Left ventricle myocardium inferior (tissue), 1 donor: Measurements from ENCODE around the gene NME9. TPM values are rescaled to one million over a fixed set of nuclear protein-coding genes. Genes with fewer than 3 reads are reported as not detected.
A peak's percentile ranks its signal among the peaks of the same experiment; 100 is the strongest.

ENCODE experiments used
- DNase-seq: peaks from one replicate; pipeline ENCODE4 v3.0.0-alpha.2; 2020
- H3K27ac ChIP-seq: fragments of 200-600 bp; replicated peaks from 2 replicates; pipeline ENCODE4 v1.8.0; 2021
- H3K27me3 ChIP-seq: fragments of 200-600 bp; 2 replicates; pipeline ENCODE4 v1.8.0; 2021; ENCODE audit warnings: low read depth
- H3K36me3 ChIP-seq: fragments of 200-600 bp; 2 replicates; pipeline ENCODE4 v1.8.0; 2021
- H3K4me1 ChIP-seq: fragments of 200-600 bp; 2 replicates; pipeline ENCODE4 v1.8.0; 2021
- H3K4me3 ChIP-seq: fragments of 200-600 bp; 2 replicates; pipeline ENCODE4 v1.8.0; 2021; ENCODE audit warnings: mild to moderate bottlenecking, moderate library complexity
- H3K9me3 ChIP-seq: fragments of 200-600 bp; replicated peaks from 2 replicates; pipeline ENCODE4 v1.8.0; 2021
- intact Hi-C: fragments of 100-400 bp; cut with micrococcal nuclease; formaldehyde crosslinking; loops from one replicate; pipeline ENCODE4 v1.11.0; 2022
- total RNA-seq: library from RNA; stranded (reverse); fragmentation: NEBNext Ultra II Directional; extraction: Animal tissue kit (Norgen Biotek cat#: 25700); gene quantifications from one replicate; pipeline ENCODE4 v1.2.1, GENCODE V29; 2021
- TF ChIP-seq, protein P1 (sequence below): fragments of 200-600 bp; IDR thresholded peaks from 2 replicates; pipeline ENCODE4 v1.8.0; 2021; ENCODE audit warnings: antibody characterized with exemption, mild to moderate bottlenecking, borderline replicate concordance
- donor health status: DM: no; HTN: yes; CAD: no; lungs with severe emphysema.

Gene NME9
- total RNA-seq, 1 donor from 2014 or later = not detected

DNA sequence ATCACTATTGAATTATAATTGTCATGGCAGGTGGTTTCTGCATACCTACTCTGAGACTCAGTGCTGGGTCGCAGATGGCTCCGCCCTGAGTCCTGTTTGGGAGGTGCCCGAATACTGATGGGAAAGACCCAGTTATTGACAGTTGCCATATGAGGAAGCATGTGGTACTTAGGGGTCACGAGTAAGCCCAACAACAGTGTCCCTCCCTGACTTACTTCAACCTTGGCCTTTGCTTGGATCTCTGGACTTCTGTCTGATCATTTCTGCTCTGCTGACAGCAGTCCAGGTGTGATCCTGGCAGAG is 35.6 kb upstream of the NME9 start:
- Histone ChIP-seq H3K4me3 (no peak overlapping the region), H3K9me3 (no peaks in the 10 kb centered on the region), H3K36me3 (no peaks in the 10 kb centered on the region), H3K4me1 (peaks cover 100% of the 10 kb centered on the region), H3K27ac (peak overlapping the region; percentile 92), H3K27me3 (no peaks in the 10 kb centered on the region)
- intact Hi-C loops = no loop called here
- no peak for DNase-seq
- TF ChIP-seq, protein P1, sequence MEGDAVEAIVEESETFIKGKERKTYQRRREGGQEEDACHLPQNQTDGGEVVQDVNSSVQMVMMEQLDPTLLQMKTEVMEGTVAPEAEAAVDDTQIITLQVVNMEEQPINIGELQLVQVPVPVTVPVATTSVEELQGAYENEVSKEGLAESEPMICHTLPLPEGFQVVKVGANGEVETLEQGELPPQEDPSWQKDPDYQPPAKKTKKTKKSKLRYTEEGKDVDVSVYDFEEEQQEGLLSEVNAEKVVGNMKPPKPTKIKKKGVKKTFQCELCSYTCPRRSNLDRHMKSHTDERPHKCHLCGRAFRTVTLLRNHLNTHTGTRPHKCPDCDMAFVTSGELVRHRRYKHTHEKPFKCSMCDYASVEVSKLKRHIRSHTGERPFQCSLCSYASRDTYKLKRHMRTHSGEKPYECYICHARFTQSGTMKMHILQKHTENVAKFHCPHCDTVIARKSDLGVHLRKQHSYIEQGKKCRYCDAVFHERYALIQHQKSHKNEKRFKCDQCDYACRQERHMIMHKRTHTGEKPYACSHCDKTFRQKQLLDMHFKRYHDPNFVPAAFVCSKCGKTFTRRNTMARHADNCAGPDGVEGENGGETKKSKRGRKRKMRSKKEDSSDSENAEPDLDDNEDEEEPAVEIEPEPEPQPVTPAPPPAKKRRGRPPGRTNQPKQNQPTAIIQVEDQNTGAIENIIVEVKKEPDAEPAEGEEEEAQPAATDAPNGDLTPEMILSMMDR = no peak

DNA sequence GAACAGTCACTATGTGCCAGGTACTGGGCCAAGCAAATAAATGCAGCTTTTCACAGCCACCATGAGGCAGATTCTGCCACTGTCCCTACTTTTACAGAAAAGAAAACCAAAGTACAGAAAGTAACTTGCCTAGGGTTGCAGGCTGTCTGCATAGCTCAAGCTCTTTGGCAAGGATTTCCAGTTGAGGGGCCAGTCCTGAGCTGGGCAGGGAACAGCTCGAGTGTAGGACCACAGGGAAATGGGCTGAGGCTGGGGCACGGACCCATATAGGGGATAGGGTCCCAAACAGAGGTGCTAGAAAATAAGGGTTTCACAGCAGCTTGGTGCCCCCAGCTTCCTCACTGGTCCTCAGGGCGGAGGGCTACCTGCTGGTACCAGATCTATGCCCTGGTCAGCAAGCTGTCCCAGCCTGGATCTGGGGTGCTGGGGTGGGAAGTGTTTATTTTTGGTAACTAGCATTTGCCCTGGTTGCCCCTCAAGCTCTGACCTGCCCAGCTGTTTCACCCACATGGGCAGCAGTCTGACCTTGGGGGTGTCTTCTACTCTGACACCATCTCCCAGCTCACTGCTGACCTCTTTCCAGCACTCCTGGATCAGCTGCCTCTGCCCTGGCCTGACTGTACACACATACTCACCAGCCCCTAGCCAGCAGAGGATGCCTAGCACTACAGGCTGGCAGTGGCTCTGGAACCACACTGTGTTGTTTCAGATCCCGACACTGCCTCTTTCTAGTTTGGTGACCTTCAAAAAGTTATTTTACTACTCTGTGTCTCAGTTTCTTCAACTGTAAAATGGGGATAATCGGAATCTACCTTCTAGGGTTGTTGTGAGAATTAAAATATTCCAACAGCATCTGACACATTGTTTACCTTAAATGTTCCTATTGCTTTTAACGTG is 35.0 kb upstream of the NME9 start:
- no peak overlapping the region for H3K4me3 ChIP-seq
- H3K4me1 ChIP-seq = peaks cover 100% of the 10 kb centered on the region
- H3K9me3 ChIP-seq = no peaks in the 10 kb centered on the region
- DNase-seq = peak; percentile 39
- TF ChIP-seq, protein P1 = no peak
- H3K27ac ChIP-seq = peak overlapping the region; percentile 92
- no peaks in the 10 kb centered on the region for H3K27me3 ChIP-seq
- H3K36me3 ChIP-seq = no peaks in the 10 kb centered on the region
- intact Hi-C loops = no loop called here

DNA sequence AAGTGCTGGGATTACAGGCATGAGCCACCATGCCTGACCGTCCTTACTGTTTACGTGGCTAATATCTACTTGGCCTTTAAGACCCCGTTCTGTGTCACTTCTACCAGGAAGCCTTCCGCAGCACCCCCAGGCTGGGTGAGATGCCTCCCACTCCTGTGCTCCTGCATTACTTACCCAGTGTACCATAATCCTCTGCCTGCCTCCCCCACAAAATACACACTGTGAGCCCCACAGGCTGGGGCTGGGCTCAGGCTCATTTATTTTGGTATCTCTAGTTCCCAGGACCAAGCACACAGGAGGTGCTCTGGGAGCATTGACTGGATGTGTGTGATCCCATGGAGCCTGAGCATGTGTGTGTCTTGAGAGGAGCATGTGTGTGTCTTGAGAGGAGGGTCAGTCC is 33.7 kb upstream of the NME9 start:
- H3K4me3 ChIP-seq = no peak overlapping the region
- intact Hi-C loops = no loop called here
- H3K27me3 ChIP-seq = no peaks in the 10 kb centered on the region
- no peak for DNase-seq
- H3K36me3 ChIP-seq = no peaks in the 10 kb centered on the region
- H3K9me3 ChIP-seq = no peaks in the 10 kb centered on the region
- H3K4me1 ChIP-seq = peaks cover 100% of the 10 kb centered on the region
- TF ChIP-seq, protein P1 = no peak
- H3K27ac ChIP-seq = peak overlapping the region; percentile 92

DNA sequence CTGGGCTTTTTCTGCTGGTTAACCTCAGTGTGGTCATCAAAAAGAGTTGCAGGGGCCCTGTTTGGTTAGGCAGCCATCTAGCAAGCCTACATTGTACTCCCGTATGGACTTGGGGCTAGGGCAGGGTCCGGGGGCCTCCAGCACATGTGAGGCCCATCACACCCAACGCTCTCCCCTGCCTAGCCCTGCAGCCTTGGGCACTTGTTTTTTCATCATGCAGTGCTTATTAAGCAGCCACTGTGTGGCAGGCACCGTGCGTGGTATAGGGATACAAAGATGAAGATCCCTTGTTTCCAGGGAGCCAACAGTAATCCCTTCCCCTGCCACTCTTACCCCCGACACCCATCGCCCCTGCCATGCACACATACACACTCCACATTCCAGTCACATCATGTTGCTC is 32.9 kb upstream of the NME9 start:
- TF ChIP-seq, protein P1 = no peak
- no peaks in the 10 kb centered on the region for H3K9me3 ChIP-seq
- no peak for DNase-seq
- intact Hi-C loops = no loop called here
- no peaks in the 10 kb centered on the region for H3K36me3 ChIP-seq
- H3K4me1 ChIP-seq = peaks cover 100% of the 10 kb centered on the region
- no peaks in the 10 kb centered on the region for H3K27me3 ChIP-seq
- no peak overlapping the region for H3K4me3 ChIP-seq
- H3K27ac ChIP-seq = peak overlapping the region; percentile 92

DNA sequence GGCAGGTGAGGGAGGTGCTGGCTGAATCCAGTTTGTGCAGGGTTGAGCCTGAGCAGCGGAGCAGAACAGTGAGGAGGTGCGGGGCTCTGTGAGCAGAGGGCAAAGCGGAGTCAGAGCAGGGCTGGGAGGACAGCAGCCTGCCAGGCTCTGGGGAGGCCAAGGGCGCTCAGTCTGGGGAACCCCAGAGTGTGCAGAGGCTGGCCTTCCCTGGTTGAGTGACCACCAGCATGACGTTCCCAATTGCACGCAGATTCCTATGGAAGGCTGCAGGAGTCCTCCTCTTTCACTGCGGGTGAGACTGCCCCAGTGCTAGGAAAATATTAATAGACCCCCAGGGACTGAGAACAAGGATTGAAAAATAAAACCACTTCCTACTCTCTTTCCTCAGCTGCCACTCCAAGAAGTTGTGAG is 31.9 kb upstream of the NME9 start:
- intact Hi-C loops = no loop called here
- Histone ChIP-seq H3K27ac (peak overlapping the region; percentile 92), H3K9me3 (no peaks in the 10 kb centered on the region), H3K27me3 (no peaks in the 10 kb centered on the region), H3K4me1 (peaks cover 100% of the 10 kb centered on the region), H3K36me3 (no peaks in the 10 kb centered on the region), H3K4me3 (no peak overlapping the region)
- TF ChIP-seq, protein P1 = no peak
- DNase-seq = no peak
